NCI-H2227 treated with DMSO at 0.1 percent for 48 hours (cell line): ENCODE measurements around the gene GATM.
A peak's percentile ranks its signal among the peaks of the same experiment; 100 is the strongest.
"Not testable (repeated sequence)": the region's sequence is repeated elsewhere in the genome, so short reads cannot be mapped to it uniquely, and the experiment has no call there.

ENCODE experiments used
- DNase-seq: peaks from one replicate; lab custom pipeline; 2025; lab: John Stamatoyannopoulos, UW

The GATM gene

DNA sequence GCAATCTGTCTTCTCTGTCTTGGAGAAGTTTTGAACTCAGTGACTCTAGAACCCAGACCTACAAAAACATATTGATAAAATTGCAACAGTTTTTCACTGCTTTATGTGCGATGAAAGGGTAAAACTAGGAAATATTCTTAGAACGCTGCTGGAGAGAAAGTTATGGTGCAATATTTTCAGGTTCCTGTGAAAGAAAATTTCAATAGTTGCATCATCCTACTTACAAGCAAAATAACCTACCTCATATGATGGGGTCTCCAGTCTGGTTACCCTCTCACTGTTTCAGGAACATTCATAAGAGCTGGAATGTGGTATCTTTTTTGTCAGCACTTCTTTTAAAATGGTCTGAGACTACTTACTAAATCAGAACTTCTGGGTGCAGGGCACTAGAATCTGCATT is 27.1 kb downstream of the GATM start:
- DNase-seq = no peak

GRCh38 chr15:45349623-45350022 is 28.7 kb downstream of the GATM start:
- DNase-seq = no peak

GRCh38 chr15:45347989-45348388 is 30.4 kb downstream of the GATM start:
- no peak for DNase-seq

- no peak for DNase-seq
Measured at GRCh38 chr15:45347033-45347432, 31.3 kb downstream of the GATM start.

DNA sequence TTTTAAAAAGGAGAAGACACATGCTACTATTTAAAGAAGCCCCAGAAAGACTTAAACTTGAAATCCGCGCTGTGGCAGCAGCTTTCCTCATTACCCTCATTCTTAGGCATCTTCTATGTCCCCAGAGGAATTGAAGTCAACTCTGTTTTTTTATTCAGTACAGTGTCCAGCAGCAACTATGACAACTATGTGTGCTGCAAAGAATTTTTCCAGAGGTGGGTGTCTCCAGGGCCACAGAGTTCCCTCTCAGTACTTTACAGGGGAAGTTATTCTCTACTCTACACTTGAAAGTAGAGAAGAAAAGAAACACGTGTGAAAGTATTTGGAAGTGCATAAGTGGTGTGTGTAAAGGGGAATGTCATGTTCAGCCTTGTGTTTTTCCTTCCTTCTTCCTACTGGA is 32.0 kb downstream of the GATM start:
- DNase-seq = no peak

- no peak for DNase-seq
Measured at GRCh38 chr15:45343258-45343860, 35.0 kb downstream of the GATM start.

GRCh38 chr15:45341790-45342189 is 36.6 kb downstream of the GATM start:
- no peak for DNase-seq

- DNase-seq = no peak
Measured at GRCh38 chr15:45340429-45340828, 37.9 kb downstream of the GATM start.

- no peak for DNase-seq
Measured at GRCh38 chr15:45338417-45338816, 39.9 kb downstream of the GATM start.

DNA sequence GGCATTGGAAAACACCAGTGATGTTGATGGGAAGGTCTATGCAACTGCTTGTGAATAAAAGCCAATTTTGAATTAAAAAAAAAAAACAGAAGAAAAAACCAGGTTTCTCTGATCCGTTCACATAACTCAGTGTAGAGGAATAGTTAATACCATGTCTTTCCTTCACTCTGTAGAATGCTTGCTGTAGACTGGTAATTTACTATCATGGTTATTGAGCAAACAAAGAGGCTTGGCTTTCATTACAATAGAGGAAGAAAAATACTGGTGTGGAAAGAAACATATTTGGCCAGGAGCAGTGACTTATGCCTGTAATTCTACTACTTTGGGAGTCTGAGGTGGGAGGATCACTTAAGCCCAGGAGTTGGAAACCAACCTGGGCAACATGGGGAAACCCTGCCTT is 41.1 kb downstream of the GATM start:
- DNase-seq = no peak

DNA sequence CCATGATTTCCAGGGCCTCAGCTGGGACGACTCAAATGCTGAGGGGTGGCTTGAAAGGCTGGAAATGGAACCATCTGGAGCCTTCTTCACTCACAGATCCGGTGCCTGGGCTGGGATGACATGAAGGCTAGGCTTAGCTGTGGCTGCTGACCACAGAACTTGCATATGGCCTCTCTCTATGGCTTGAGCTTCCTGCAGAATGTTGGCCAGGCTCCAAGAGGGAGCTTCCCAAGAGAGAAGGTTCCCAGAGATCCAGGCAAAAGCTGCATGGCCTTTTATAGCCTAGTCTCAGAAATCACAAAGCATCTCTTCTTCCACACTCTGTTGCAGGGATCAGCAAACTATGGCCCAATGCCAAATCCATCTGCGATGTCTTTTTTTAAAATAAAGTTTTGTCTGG is 44.8 kb downstream of the GATM start:
- DNase-seq = no peak

DNA sequence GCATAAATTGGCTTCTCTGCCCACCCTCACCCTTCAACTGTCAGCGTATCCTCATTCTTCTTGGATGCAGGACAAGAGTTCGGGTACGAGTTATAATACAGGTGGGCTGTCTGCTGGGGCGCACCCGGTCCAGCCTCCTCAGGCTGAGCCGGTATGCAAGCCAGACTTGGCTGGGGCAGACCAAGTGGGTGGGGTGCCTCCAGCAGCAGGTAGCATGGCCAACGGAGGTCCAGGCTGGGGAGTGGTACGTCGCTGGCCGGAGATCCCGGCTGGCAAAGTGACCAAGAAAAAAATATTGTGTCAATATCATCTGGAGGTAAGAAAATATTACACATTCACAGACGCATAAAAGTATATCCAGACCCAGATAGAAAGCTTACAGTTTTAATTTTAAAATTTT is 45.6 kb downstream of the GATM start:
- no peak for DNase-seq

DNA sequence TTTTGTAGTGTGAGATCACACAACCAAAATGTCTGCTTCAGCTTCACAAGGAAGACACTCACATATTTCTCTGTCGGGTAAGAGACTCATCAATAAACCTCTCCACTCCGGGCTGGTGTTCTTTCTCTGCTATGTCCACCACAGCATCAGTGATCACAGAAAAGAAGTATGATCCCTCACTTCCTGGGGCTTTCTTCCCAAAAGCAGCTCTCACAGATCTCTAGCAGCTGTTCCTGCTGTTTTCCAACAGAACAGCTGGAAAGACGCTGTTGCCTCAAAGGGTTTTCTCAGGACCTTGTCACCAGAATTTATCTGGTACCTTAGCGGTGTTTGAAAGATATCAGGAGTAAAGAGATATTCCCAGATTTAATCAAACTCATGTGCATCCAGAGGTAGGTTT is 46.4 kb downstream of the GATM start:
- no peak for DNase-seq

DNA sequence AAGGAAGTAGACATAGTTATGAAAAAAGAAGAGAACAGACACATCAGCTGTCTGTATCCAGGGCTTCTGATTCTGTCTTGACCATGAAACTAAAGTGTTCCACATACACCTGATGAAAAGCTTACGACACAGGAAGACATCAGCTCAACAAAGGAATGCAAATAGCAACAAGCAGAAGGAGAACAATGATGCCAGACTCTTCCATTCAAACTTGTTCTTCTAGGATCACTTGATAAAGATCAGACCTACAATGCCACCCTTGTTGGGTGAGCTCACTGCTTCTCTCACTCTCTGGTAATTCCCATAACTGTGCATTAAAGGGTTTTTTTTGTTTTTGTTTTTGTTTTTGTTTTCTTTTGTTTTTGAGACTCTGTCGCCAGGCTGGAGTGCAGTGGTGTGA is 49.7 kb downstream of the GATM start:
- DNase-seq = no peak

DNA sequence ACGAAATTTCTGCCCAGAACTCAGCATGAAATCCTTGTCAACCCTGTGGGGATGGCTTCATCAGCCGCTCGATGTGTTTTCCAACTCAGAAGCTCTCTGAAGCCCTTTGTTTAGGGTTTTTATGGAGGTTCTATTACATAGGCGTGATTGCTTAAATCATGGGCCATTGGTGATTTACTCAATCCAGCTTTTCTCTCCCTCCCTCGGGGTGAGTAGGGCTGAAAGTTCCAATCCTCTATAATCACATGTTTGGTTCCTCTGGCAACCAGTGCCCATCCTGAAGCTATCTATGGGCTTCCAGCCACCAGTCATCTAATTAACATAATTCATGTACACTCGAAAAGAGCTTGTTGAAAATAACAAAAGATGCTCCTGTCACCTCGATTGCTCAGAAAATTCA is 51.6 kb downstream of the GATM start:
- peak; percentile 9 for DNase-seq

- no peak for DNase-seq
Measured at GRCh38 chr15:45326280-45326679, 52.1 kb downstream of the GATM start.

DNA sequence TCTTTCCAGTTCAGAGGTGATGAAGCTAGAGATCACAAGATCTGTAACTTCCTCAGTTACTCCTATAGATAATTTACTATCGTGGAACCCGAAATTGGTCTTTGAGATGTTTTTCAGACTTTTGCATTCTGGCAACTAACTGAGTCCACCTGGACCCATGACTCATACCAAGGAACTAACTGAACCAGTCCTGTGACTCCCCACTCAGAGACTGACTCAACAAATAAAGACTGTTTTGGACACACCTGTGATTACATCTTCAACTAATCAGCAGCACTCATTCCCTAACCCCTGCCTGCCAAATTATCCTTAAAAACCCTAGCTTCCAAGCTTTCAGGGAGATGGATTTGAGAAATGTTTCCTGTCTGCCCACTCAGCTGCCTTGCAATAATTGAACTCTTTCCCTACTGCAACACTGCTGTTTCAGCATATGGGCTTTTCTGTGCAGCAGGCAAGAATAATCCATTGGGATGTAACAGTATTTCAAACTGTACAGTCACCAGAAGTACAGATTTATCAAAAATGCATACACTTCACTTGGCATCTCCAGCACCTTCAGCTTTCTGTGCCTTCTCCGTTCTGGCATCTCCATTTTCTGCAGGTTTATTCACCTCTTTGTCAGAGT is 57.7 kb downstream of the GATM start:
- DNase-seq = no peak

DNA sequence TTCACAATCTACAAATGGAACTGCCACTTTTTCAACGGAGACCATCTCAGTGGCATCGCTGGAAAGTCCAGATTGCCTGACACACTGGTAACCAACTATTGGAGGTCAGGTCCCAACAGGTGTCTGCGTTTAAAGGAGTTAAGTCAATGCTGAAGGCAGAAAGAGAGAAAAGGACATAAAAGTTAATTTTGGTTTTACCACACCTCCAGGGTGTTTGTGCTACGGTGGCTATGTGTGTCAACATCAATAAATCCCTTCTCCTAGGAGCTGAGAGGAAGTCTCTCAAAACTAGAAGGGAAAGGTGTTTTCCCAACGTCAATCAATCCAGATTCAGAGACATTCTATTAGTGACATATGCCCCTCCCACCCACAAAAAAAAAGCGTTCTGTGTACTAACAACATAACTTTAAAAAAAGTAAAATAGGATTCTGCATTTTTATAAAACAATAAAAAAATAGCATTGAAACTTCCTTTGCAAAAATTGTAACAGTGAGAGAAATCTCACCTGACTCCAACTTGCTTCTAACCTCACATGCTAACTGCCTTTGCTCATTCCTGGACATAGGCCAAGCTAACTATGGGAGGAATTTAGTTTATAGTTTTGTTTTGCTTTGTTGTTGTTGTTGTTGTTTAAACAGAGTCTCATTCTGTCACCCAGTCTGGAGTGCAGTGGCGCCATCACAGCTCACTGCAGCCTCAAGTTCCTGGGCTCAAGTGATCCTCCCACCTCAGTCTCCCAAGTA is 58.7 kb downstream of the GATM start:
- no peak for DNase-seq

DNA sequence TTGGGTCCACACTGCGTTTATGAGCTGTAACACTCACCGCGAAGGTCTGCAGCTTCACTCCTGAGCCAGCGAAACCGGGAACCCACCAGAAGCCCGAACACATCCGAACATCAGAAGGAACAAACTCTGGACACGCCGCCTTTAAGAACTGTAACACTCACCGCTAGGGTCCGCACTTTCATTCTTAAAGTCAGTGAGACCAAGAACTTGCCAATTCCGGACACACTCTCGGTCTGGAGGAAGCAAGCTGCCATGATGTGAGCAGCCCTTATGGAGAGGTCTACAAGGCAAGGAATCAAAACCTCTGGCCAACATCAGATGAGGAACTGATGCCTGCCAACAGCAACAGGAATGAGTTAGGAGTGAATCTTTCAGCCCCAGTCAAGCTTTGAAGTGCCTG is 63.4 kb downstream of the GATM start:
- no peak for DNase-seq

GRCh38 chr15:45314117-45314516 is 64.2 kb downstream of the GATM start:
- DNase-seq = not testable (repeated sequence)
